H9 (cell line): Measurements from ENCODE around the gene DPP7. TPM values are rescaled to one million over a fixed set of nuclear protein-coding genes. Genes with fewer than 3 reads are reported as not detected.

Source experiments
- DNase-seq: peaks from one replicate; pipeline ENCODE4 v3.0.0-alpha.2; 2017
- H2AFZ ChIP-seq: one replicate; pipeline ENCODE4 v1.6.1; 2013; ENCODE audit warnings: mild to moderate bottlenecking, low read length, control low read depth, moderate library complexity
- H2AK5ac ChIP-seq: 2 replicates; pipeline ENCODE4 v1.6.1; 2013; ENCODE audit warnings: low read length, control low read depth, mixed read lengths; ENCODE audit not compliant: insufficient read length
- H2BK120ac ChIP-seq: one replicate; pipeline ENCODE4 v1.6.1; 2013; ENCODE audit warnings: low read depth, mild to moderate bottlenecking, low read length, control low read depth, inconsistent platforms; ENCODE audit not compliant: poor library complexity, severe bottlenecking
- H2BK12ac ChIP-seq: 2 replicates; pipeline ENCODE4 v1.6.1; 2013; ENCODE audit warnings: low read length, control low read depth, mixed read lengths, low read depth; ENCODE audit not compliant: insufficient read length
- H2BK15ac ChIP-seq: 2 replicates; pipeline ENCODE4 v1.6.1; 2013; ENCODE audit warnings: low read depth, low read length, control low read depth
- H2BK20ac ChIP-seq: one replicate; pipeline ENCODE4 v1.6.1; 2013; ENCODE audit warnings: low read depth, mild to moderate bottlenecking, low read length, control low read depth, inconsistent platforms; ENCODE audit not compliant: poor library complexity, severe bottlenecking
- H2BK5ac ChIP-seq: 2 replicates; pipeline ENCODE4 v1.6.1; 2013; ENCODE audit warnings: low read length, control low read depth, mixed read lengths; ENCODE audit not compliant: insufficient read length
- H3K14ac ChIP-seq: 2 replicates; pipeline ENCODE4 v1.6.1; 2013; ENCODE audit warnings: low read length, control low read depth; ENCODE audit not compliant: insufficient read depth
- H3K18ac ChIP-seq: 2 replicates; pipeline ENCODE4 v1.6.1; 2013; ENCODE audit warnings: low read depth, mild to moderate bottlenecking, mixed read lengths, low read length, control low read depth; ENCODE audit not compliant: insufficient read length
- H3K23ac ChIP-seq: 2 replicates; pipeline ENCODE4 v1.6.1; 2013; ENCODE audit warnings: low read length, control low read depth, mixed read lengths, low read depth; ENCODE audit not compliant: insufficient read length
- H3K23me2 ChIP-seq: 2 replicates; pipeline ENCODE4 v1.6.1; 2013; ENCODE audit warnings: low read depth, mild to moderate bottlenecking, mixed read lengths, low read length, control low read depth; ENCODE audit not compliant: insufficient read length, poor library complexity, severe bottlenecking
- H3K27ac ChIP-seq: 2 replicates; pipeline ENCODE4 v1.5.1; 2013; ENCODE audit warnings: low read length, control low read depth, mixed read lengths, low read depth; ENCODE audit not compliant: insufficient read length
- H3K27me3 ChIP-seq: 2 replicates; pipeline ENCODE4 v1.6.1; 2013; ENCODE audit warnings: low read length, control low read depth, inconsistent platforms; ENCODE audit not compliant: insufficient read depth
- H3K4ac ChIP-seq: 2 replicates; pipeline ENCODE4 v1.6.1; 2013; ENCODE audit warnings: low read depth, mild to moderate bottlenecking, control low read depth, inconsistent platforms, low read length, moderate library complexity
- H3K4me1 ChIP-seq: 2 replicates; pipeline ENCODE4 v1.6.1; 2013; ENCODE audit warnings: low read length, control low read depth, inconsistent platforms; ENCODE audit not compliant: insufficient read depth
- H3K4me2 ChIP-seq: 2 replicates; pipeline ENCODE4 v1.6.1; 2013; ENCODE audit warnings: low read length, control low read depth, mixed read lengths; ENCODE audit not compliant: insufficient read length, insufficient read depth
- H3K56ac ChIP-seq: 2 replicates; pipeline ENCODE4 v1.6.1; 2013; ENCODE audit warnings: low read depth, mild to moderate bottlenecking, mixed read lengths, low read length, control low read depth; ENCODE audit not compliant: insufficient read length
- H3K79me1 ChIP-seq: 2 replicates; pipeline ENCODE4 v1.6.1; 2013; ENCODE audit warnings: low read depth, mild to moderate bottlenecking, moderate library complexity, low read length, control low read depth, inconsistent platforms; ENCODE audit not compliant: insufficient read depth, poor library complexity, severe bottlenecking
- H3K79me2 ChIP-seq: 2 replicates; pipeline ENCODE4 v1.6.1; 2013; ENCODE audit warnings: low read length, control low read depth, inconsistent platforms; ENCODE audit not compliant: insufficient read depth
- H3K9ac ChIP-seq: 2 replicates; pipeline ENCODE4 v1.6.1; 2013; ENCODE audit warnings: low read length, control low read depth, mixed read lengths; ENCODE audit not compliant: insufficient read length; ENCODE audit errors: extremely low read depth
- H3K9me3 ChIP-seq: one replicate; pipeline ENCODE4 v1.6.1; 2013; ENCODE audit warnings: low read depth, low read length, inconsistent platforms; ENCODE audit not compliant: control insufficient read depth
- H3T11ph ChIP-seq: one replicate; pipeline ENCODE4 v1.6.1; 2013; ENCODE audit warnings: mild to moderate bottlenecking, low read length, control low read depth, inconsistent platforms
- H4K20me1 ChIP-seq: one replicate; pipeline ENCODE4 v1.6.1; 2013; ENCODE audit not compliant: control insufficient read depth, insufficient read length, insufficient read depth
- H4K5ac ChIP-seq: 2 replicates; pipeline ENCODE4 v1.6.1; 2013; ENCODE audit warnings: low read depth, mild to moderate bottlenecking, mixed read lengths, low read length, control low read depth; ENCODE audit not compliant: insufficient read length
- H4K8ac ChIP-seq: replicated peaks from 2 replicates; pipeline ENCODE4 v1.6.1; 2013; ENCODE audit warnings: low read length, control low read depth, mixed read lengths, low read depth; ENCODE audit not compliant: insufficient read length
- H4K91ac ChIP-seq: 2 replicates; pipeline ENCODE4 v1.6.1; 2013; ENCODE audit warnings: low read depth, mild to moderate bottlenecking, moderate library complexity, mixed read lengths, low read length, control low read depth; ENCODE audit not compliant: insufficient read length
- H3K27ac Mint-ChIP-seq, 3 experiments: 2 replicates in 2 of 3; 3 replicates in 1 of 3; pipeline ENCODE4 v1.8.0; 2020 to 2021; ENCODE audit warnings: mixed read lengths in 3 of 3, mild to moderate bottlenecking in 1 of 3, moderate library complexity in 1 of 3
- H3K27me3 Mint-ChIP-seq: 2 replicates; pipeline ENCODE4 v1.8.0; 2021; ENCODE audit warnings: low read depth, mild to moderate bottlenecking, moderate library complexity, mixed read lengths
- H3K36me3 Mint-ChIP-seq, 3 experiments: 2 replicates in 2 of 3; 3 replicates in 1 of 3; pipeline ENCODE4 v1.8.0; 2020 to 2021; ENCODE audit warnings: low read depth in 3 of 3, mixed read lengths in 3 of 3; ENCODE audit not compliant: insufficient read depth in 1 of 3
- H3K4me1 Mint-ChIP-seq, 2 experiments: 2 replicates each; pipeline ENCODE4 v1.8.0; 2020; ENCODE audit warnings: mixed read lengths in 2 of 2
- H3K4me3 Mint-ChIP-seq, 2 experiments: 2 replicates in 1 of 2; 3 replicates in 1 of 2; pipeline ENCODE4 v1.8.0; 2020 to 2021; ENCODE audit warnings: mild to moderate bottlenecking in 2 of 2, mixed read lengths in 2 of 2, moderate library complexity in 1 of 2
- H3K9me3 Mint-ChIP-seq, 2 experiments: 2 replicates in 1 of 2; 3 replicates in 1 of 2; pipeline ENCODE4 v1.8.0; 2020; ENCODE audit warnings: mild to moderate bottlenecking in 2 of 2, mixed read lengths in 2 of 2, moderate library complexity in 1 of 2
- CTCF ChIP-seq: fragments of 200-600 bp; sonication (generic); conservative IDR thresholded peaks from 3 replicates; pipeline ENCODE4 v1.8.0; 2021; ENCODE audit warnings: antibody characterized with exemption, mild to moderate bottlenecking
- WGBS: extraction: QIAGEN DNeasy Blood & Tissue Kit; methylation state at CpG from one replicate; pipeline ENCODE4 v1.1.7; 2013; ENCODE audit warnings: missing lambda C conversion rate, low lambda C conversion rate, mixed read lengths; ENCODE audit not compliant: insufficient read length; ENCODE audit errors: extremely low coverage; 5-methylcytosine and 5-hydroxymethylcytosine counted together
- total RNA-seq: library from RNA; stranded (reverse); gene quantifications from 2 replicates; pipeline ENCODE4 v1.2.1, GENCODE V29; 2021

DPP7 gene
- total RNA-seq, 1 experiment from 2014 or later, result 29.4 TPM

DNA sequence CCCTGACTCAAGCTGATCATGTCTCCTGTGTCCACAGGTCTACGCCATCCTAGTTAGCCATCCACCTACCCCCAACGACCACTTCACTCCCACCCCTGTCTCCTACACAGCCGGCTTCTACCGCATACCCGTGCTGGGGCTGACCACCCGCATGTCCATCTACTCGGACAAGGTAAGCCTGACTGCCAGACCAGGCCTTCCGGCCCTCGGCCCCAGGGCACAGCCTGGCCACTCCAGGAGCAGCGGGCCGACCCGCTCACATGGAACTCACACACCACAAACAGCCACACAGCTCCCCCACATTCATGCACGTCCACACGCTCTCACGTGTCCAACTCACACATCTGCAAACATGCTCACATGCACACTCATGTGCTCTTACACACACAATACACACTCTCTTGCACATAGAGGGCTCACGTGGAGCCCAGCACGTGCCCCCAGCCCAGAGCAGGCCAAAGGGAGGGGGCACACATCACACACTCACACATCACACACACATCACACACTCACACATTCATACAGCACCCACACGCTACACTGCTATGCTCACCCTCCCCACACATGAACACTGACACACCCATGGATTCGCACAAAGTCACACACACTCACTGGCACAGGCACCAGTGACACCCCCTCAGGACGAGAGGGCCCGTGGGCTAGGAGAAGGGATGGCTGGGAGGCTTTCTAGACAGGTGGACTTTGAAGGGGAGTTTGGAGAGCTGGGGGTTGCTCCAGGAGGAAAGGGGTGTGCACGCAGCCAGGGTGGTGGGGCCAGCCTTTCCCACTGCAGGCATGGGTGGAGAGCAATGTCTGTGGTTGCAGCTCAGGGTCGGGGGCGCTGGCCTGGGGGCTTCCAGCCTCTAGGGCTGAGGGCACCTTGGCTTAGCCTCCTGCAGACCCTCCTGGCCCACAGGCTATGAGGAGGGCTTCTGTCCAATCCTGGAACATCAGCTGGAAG is 27.7 kb upstream of the DPP7 start:
- no peak overlapping the region for H2BK15ac ChIP-seq
- H3K9ac ChIP-seq, result no peak overlapping the region
- H3K4me2 ChIP-seq, result no peak overlapping the region
- H3K14ac ChIP-seq, result no peak overlapping the region
- no peak overlapping the region for H2AFZ ChIP-seq
- no peak overlapping the region; a peak in 1 of 7 replicates for H3K27ac Mint-ChIP-seq
- no peak overlapping the region for H4K91ac ChIP-seq
- H3K4me1 ChIP-seq, result no peaks in the 10 kb centered on the region
- peaks cover 0 to 15% of the 10 kb centered on the region in 2 experiments; a peak in 2 of 4 replicates for H3K4me1 Mint-ChIP-seq
- no peaks in the 10 kb centered on the region for H3K9me3 ChIP-seq
- no peak overlapping the region for H3K23ac ChIP-seq
- no peaks in the 10 kb centered on the region for H3K23me2 ChIP-seq
- H3K27me3 ChIP-seq, result peaks cover 24% of the 10 kb centered on the region; the same call in 1 of the 2 replicates
- H3K18ac ChIP-seq, result no peak overlapping the region
- H3K9me3 Mint-ChIP-seq, result no peaks in the 10 kb centered on the region; a peak in 1 of 5 replicates
- DNase-seq, result no peak
- no peaks in the 10 kb centered on the region for H3K36me3 Mint-ChIP-seq
- no peak overlapping the region for H2BK120ac ChIP-seq
- H3K4ac ChIP-seq, result no peak overlapping the region
- no peak overlapping the region for H4K8ac ChIP-seq
- no peak overlapping the region for H3K27ac ChIP-seq
- WGBS, result no CpG with 5 or more reads among the region's 24 CpGs
- no peak overlapping the region for H2BK12ac ChIP-seq
- no peak overlapping the region for H4K5ac ChIP-seq
- no peak overlapping the region for H3T11ph ChIP-seq
- H3K4me3 Mint-ChIP-seq, result no peak overlapping the region
- H4K20me1 ChIP-seq, result peaks cover 2% of the 10 kb centered on the region
- H2BK20ac ChIP-seq, result no peak overlapping the region
- H2AK5ac ChIP-seq, result no peak overlapping the region
- no peak for TF ChIP-seq CTCF
- H3K79me2 ChIP-seq, result no peaks in the 10 kb centered on the region
- H2BK5ac ChIP-seq, result no peak overlapping the region
- peaks cover 85% of the 10 kb centered on the region for H3K27me3 Mint-ChIP-seq
- H3K56ac ChIP-seq, result no peak overlapping the region
- H3K79me1 ChIP-seq, result no peaks in the 10 kb centered on the region
